Ovary (tissue), 3 donors: ENCODE measurements around the gene ZNF280D.

Experiments
- CTCF ChIP-seq, 3 donors: fragments of 450-650 bp in 2 of 3; fragments of 200-600 bp in 1 of 3; IDR thresholded peaks; one replicate each; pipeline versions ENCODE4 v1.5.1 to v1.8.0; 2016 to 2022; ENCODE audit warnings: antibody characterized with exemption in 3 of 3, mild to moderate bottlenecking in 1 of 3
- EP300 ChIP-seq: sonication (generic); formaldehyde crosslinking; IDR thresholded peaks from one replicate; pipeline ENCODE4 v1.6.1; 2017; ENCODE audit warnings: antibody characterized with exemption
- donor health status: DM: no; HTN: no; CAD: no.

- TF ChIP-seq CTCF (IDR thresholded peaks at IDR 0.05): no peak
- no peak for TF ChIP-seq EP300
These were observed 49.0 kb upstream of the ZNF280D start for GRCh38 chr15:56782306-56782705.
